Myocyte (in vitro differentiated cells): Measurements from ENCODE around the gene DNAJC5. TPM values are rescaled to one million over a fixed set of nuclear protein-coding genes. Genes with fewer than 3 reads are reported as not detected.

Experiments used
- DNase-seq: peaks from one replicate; pipeline ENCODE4 v3.0.0-alpha.2; 2012; ENCODE audit warnings: low read depth
- total RNA-seq: library from RNA; depleted of rRNA; stranded (reverse); fragments of >200 nt; gene quantifications from 2 replicates; pipeline ENCODE4 v1.2.3, GENCODE V29; 2014

Gene DNAJC5
- total RNA-seq, 1 donor from 2014 or later = 49.3 TPM

DNA sequence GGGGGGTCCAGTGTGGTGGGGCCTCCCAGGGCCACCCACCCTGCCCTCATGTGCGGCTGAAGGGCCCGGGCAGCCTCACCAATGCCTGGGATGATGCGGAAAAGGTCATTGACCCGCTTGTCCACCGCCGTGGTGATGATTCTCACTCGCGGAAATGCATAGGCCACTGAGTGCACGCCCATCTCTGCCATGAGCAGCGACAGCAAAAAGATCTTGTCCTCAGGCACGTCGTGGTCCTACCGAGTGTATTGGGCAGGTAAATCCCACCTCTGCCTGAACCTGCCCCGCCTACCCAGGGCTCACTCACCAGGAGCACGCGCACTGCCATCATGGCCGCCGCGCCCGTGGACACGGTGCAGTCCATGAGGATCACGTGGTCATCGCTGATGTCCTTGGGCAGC lies 45.1 kb downstream of the DNAJC5 start:
- DNase-seq = no peak

- DNase-seq = no peak
Measured at GRCh38 chr20:63940472-63941266, 45.7 kb downstream of the DNAJC5 start.

DNA sequence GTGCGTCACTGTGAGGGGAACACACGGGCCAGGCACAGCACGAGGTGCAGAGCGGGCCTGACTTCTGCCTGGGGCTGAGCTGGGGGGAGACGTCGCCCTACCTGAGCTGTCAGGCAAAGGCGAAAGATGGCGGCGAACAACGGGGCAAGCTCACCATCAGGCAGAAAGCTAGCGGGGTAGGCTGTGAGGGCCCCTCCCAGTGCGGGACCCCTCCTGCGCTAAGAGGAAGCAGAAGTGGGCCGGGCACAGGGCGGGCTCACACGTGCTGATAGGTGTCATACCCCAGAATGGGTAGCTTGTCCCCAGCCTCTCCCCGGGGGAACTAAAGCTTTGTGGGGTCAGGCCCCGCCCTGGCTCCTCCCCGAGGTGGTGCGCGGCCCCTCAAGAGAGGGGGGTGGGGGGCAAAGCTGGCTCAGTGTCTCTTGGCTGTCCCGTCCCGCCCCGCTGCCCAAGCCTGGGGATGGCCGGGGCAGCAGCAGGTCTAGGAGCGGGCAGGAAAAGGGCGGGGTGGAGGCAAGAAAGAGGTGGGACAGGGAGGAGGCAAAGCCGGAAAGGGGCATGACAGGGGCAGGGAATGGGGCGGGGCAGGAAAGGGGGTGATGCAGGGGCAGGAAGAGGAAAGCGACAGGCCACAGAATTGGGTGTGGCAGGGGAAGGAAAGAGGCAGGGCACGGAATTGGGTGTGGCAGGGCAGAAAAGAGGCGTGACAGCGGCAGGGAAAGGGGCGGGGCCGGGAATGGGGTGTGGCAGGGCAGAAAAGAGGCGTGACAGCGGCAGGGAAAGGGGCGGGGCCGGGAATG lies 46.6 kb downstream of the DNAJC5 start:
- no peak for DNase-seq

GRCh38 chr20:63942250-63942951 lies 47.5 kb downstream of the DNAJC5 start:
- no peak for DNase-seq

GRCh38 chr20:63942969-63943807 lies 48.3 kb downstream of the DNAJC5 start:
- no peak for DNase-seq

DNA sequence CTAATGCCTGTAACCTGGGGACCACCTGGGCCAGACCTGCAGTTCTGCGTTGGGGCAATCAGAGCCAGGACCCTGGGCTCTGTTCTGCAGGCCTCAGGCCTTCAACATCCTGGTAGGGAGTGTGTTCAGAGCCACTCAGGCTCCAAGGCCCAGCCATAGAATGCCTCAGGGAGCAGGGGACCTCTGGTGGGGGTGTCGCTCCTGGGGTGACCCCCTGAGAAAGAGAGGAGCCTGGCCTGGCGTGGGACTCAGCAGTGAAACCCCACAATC lies 48.8 kb downstream of the DNAJC5 start:
- no peak for DNase-seq

DNA sequence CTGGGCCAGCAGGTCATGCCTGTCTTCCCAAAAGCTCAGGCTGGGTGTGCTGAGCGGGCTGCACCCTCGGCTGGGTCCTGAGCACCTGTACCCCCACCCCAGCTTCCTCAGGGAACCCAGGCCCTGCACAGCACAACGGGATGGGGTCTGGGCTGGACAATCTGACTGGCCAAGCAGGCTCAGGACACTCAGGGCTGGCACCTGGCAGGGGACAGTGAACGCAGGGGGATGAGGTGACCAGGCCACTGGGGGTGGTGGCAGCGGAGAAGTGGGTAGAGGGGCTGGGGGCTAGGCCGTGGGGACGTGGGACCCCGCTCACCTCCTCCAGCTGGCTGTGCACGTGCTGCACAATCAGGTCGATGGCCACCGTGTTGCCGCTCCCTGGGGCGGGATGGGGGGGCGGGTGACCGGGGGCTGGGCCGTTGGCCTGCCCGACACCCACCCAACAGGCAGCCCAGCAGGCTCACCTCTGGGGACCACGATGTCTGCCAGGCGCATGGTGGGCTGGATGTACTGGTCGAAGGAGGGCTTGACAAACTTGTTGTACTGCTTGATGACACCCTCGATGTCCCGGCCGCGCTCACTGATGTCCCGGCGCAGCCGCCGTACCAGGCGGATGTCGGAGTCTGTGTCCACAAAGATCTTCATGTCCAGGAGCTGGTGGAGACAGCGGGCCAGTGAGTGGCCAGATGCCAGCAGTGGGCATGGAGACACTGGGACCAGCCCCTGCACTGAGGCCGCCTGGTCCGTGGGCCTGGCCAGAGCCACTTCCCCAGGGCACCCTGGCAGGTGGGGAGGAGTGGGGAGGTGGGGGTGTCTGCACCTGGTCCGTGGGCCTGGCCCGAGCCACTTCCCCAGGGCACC lies 49.4 kb downstream of the DNAJC5 start:
- DNase-seq = no peak

DNA sequence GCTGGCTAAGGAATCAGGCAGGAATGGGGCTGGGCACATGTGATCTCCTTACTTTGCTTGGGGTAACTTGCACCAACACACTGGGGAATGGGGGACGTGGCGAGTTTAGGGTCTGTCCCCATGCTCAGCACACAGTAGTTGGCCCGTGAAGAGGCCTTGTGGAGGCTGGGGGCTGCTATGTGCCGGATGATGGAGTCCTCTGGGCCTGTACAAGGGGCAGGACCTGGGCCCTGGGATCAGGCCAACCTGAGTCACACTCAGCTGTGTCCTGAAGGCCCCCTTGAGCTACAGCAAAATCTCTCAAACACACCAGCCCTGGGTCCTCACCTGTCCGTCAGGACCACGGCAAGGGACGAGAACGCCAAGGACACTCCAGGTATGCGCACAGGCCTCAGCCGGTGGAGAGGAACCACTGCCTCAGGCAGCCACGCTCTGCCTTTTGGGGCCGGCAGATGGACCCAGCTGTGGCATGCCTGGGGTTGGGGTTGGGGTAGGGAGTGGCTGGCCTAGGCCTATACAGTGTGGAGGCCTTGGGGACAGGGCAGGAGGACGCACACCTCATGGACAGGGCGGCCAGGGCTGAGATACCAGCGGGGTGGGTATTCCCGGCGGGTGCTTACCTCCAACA lies 50.2 kb downstream of the DNAJC5 start:
- no peak for DNase-seq

DNA sequence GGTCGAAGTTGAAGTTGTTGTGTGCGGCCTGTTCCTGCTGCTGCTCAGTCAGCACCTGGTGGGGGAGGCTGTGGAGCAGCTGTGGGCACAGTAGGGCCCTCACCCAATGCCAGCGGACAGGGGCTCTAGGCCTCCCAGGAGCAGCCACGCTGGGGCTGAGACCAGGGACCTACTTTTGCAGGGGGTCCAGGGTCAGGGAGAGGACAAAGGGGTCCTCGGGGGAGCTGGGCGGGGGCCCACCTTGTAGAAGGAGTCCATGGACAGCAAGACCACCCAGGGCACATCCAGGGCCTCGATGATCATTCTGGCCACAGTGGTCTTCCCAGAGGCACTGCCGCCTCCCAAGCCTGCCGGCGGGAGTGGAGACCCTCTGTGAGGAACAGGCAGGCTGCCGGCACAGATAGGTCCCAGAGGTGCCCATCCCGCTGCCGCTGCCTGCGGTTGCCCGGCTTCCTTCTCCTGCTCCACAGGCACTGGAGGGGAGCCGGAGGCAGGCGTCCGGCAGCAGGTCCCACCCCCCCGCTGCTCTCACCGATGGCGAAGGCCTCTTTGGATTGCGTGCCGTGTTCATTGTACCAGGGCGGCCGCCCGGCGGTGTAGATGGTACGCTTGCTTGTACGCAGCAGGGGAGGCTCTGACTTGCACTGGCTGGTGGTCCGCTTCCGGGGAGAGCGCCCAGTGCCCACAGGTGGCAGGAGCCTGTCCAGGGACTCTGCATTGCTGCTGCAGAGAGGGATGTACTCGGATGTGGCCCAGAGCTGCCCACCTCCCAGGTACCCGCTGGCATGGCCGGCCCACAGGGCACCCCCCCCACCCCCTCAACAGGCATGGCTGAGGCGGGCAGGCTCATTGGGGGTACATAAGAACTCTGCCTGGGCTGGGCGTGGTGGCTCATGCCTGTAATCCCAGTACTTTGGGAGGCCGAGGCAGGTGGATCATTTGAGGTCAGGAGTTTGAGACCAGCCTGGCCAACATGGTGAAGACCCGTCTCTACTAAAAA lies 51.3 kb downstream of the DNAJC5 start:
- no peak for DNase-seq

- no peak for DNase-seq
Measured at GRCh38 chr20:63946986-63947637, 52.2 kb downstream of the DNAJC5 start.

- no peak for DNase-seq
Measured at GRCh38 chr20:63947638-63948456, 52.9 kb downstream of the DNAJC5 start.

DNA sequence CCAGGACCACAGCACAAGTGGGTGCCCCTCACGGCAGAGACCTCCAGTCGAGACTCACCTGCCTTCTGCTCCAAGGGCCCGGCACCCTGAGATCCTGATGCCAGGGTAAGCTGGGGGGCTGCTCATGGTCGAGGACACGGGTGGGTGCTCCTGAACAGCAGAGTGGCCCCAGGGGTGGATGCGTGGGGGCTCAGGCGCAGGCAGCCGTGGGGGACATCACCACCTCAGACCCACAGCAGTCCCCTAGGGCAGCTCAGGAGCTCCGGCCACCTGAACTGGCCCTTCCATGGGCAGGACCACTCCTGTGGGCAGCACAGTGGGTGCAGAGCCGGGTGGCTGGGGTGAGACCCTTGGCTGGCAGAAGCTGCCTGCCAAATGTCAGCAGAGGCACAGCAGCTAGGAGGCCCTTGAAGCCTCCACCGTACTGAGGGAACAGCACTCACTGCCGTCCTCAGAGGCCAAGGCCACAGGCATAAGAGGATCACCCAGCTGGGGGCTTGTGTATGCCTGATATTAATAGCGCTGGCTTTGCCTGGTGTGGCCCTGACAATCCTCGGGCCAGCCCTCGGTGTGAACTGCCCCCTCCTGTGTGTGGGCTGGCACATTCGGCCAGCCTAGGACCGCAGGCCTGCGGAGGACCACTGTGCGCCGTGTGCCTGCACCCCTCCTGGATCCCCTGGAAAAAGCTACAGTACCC lies 55.9 kb downstream of the DNAJC5 start:
- DNase-seq = peak; percentile 56

GRCh38 chr20:63951398-63952209 lies 56.7 kb downstream of the DNAJC5 start:
- no peak for DNase-seq

- DNase-seq = no peak
Measured at GRCh38 chr20:63952210-63952535, 57.2 kb downstream of the DNAJC5 start.

GRCh38 chr20:63952769-63953168 lies 57.8 kb downstream of the DNAJC5 start:
- no peak for DNase-seq
